Endodermal cell (in vitro differentiated cells): ENCODE measurements around the gene TAAR8. TPM values are rescaled to one million over a fixed set of nuclear protein-coding genes. Genes with fewer than 3 reads are reported as not detected.

Experiments
- DNase-seq: peaks from one replicate; pipeline ENCODE4 v3.0.0-alpha.2; 2017
- H3K27ac ChIP-seq: 2 replicates; pipeline ENCODE4 v1.5.1; 2013; ENCODE audit warnings: mild to moderate bottlenecking, low read depth, low read length, moderate library complexity
- H3K27me3 ChIP-seq: 2 replicates; pipeline ENCODE4 v1.6.1; 2013; ENCODE audit warnings: mild to moderate bottlenecking, low read length, moderate library complexity; ENCODE audit not compliant: insufficient read depth, control insufficient read depth, poor library complexity, severe bottlenecking
- H3K36me3 ChIP-seq: 2 replicates; pipeline ENCODE4 v1.7.0; 2013; ENCODE audit warnings: mild to moderate bottlenecking, low read length, moderate library complexity; ENCODE audit not compliant: control insufficient read depth, insufficient read depth
- H3K4me1 ChIP-seq: one replicate; pipeline ENCODE4 v1.7.0; 2013; ENCODE audit warnings: low read length; ENCODE audit not compliant: control insufficient read depth, insufficient read depth
- H3K4me3 ChIP-seq: 2 replicates; pipeline ENCODE4 v1.5.1; 2013; ENCODE audit warnings: mild to moderate bottlenecking, low read length, moderate library complexity
- H3K9ac ChIP-seq: 2 replicates; pipeline ENCODE4 v1.6.1; 2013; ENCODE audit warnings: mild to moderate bottlenecking, low read length, moderate library complexity; ENCODE audit not compliant: poor library complexity, severe bottlenecking; ENCODE audit errors: extremely low read depth
- H3K9me3 ChIP-seq: 2 replicates; pipeline ENCODE4 v1.6.1; 2013; ENCODE audit warnings: mild to moderate bottlenecking, low read length, moderate library complexity; ENCODE audit not compliant: control insufficient read depth
- H3K27ac Mint-ChIP-seq: 2 replicates; pipeline ENCODE4 v1.8.0; 2020; ENCODE audit warnings: mixed read lengths
- H3K27me3 Mint-ChIP-seq: 2 replicates; pipeline ENCODE4 v1.8.0; 2021; ENCODE audit warnings: mild to moderate bottlenecking, mixed read lengths; ENCODE audit not compliant: insufficient read depth
- H3K36me3 Mint-ChIP-seq: 2 replicates; pipeline ENCODE4 v1.8.0; 2020; ENCODE audit warnings: low read depth, mixed read lengths
- H3K4me1 Mint-ChIP-seq: 2 replicates; pipeline ENCODE4 v1.8.0; 2020; ENCODE audit warnings: mixed read lengths
- H3K4me3 Mint-ChIP-seq: 2 replicates; pipeline ENCODE4 v1.8.0; 2020; ENCODE audit warnings: mild to moderate bottlenecking, moderate library complexity, mixed read lengths
- H3K9me3 Mint-ChIP-seq: 2 replicates; pipeline ENCODE4 v1.8.0; 2020; ENCODE audit warnings: mild to moderate bottlenecking, mixed read lengths
- WGBS, 2 experiments: methylation state at CpG; one replicate each; pipeline versions ENCODE4 v1.1.5 to v1.1.7; 2013; ENCODE audit warnings: missing lambda C conversion rate in 2 of 2, mixed read lengths in 1 of 2; ENCODE audit not compliant: insufficient coverage in 1 of 2, insufficient read length in 1 of 2; 5-methylcytosine and 5-hydroxymethylcytosine counted together
- long read RNA-seq, 4 experiments: library from polyadenylated mRNA in 2 of 4; library from RNA in 1 of 4; library from capped mRNA in 1 of 4; stranded (forward) in 3 of 4; unstranded in 1 of 4; transcript quantifications; one replicate each; pipeline ENCODE4 v2.0.0, GENCODE V29; 2020 to 2021; ENCODE audit warnings: inconsistent platforms in 1 of 4
- polyA plus RNA-seq, 2 experiments: library from polyadenylated mRNA; stranded (reverse); fragments of 50-300 nt; gene quantifications; one replicate each; pipeline ENCODE4 v1.2.3, GENCODE V29; 2013
- total RNA-seq, 2 donors: library from RNA; stranded (reverse); fragmentation: NEBNext Ultra II Directional in 1 of 2; extraction: Animal tissue kit (Norgen Biotek cat#: 25700) in 1 of 2; gene quantifications; 2 replicates in 1 of 2; 3 replicates in 1 of 2; pipeline ENCODE4 v1.2.1, GENCODE V29; 2021
- TF ChIP-seq, protein P1 (sequence below): fragments of 200-600 bp; sonication (generic); conservative IDR thresholded peaks from 2 replicates; pipeline ENCODE4 v1.5.0; 2021; ENCODE audit warnings: antibody characterized with exemption, mild to moderate bottlenecking

Gene TAAR8, protein sequence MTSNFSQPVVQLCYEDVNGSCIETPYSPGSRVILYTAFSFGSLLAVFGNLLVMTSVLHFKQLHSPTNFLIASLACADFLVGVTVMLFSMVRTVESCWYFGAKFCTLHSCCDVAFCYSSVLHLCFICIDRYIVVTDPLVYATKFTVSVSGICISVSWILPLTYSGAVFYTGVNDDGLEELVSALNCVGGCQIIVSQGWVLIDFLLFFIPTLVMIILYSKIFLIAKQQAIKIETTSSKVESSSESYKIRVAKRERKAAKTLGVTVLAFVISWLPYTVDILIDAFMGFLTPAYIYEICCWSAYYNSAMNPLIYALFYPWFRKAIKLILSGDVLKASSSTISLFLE
- total RNA-seq = not detected
- polyA plus RNA-seq (2013, experiment 1 of 2) = not detected
- polyA plus RNA-seq (2013, experiment 2 of 2) = not detected
- long read RNA-seq, experiment 1 = 0 reads
- long read RNA-seq, experiment 2 = 0 reads
- long read RNA-seq, experiment 3 = 0 reads
- long read RNA-seq, experiment 4 = 0 reads

DNA sequence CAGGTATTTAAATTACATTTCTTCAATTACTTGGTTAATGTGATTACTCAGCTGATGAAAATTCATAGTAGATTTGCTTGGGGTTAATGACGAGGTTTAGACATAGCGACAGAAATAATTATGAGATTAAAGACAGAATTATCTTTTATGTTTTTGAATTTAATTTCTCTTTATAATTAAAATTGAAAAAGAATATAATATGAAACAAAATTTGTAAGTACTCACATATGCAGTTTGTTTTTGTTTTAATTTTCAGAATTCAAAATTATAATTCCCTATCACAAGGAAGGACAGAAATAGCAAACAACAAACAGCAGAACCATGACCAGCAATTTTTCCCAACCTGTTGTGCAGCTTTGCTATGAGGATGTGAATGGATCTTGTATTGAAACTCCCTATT, at the start of gene TAAR8:
Gene TAAR8, plus strand, starts transcription at position 301 of the 400 bp plus-strand sequence. Its CDS starts 21 bp downstream, at position 322.
- H3K9me3 Mint-ChIP-seq = no peaks in the 10 kb centered on the region
- no peak within 1 kb of the TSS for H3K4me3 Mint-ChIP-seq
- no peaks in the 10 kb centered on the region for H3K36me3 Mint-ChIP-seq
- DNase-seq = no peak
- H3K4me1 Mint-ChIP-seq = peaks cover 7% of the 10 kb centered on the region
- 100% methylated on average over 1 of the region's 2 CpGs; no CpG with 5 or more reads in 1 of the 2 experiments for WGBS, 2 experiments
- peaks cover 45% of the 10 kb centered on the region for H3K27me3 Mint-ChIP-seq
- H3K27ac Mint-ChIP-seq = no peak within 1 kb of the TSS
- Histone ChIP-seq H3K27ac (no peak within 1 kb of the TSS), H3K36me3 (no peaks in the 10 kb centered on the region), H3K9me3 (no peaks in the 10 kb centered on the region), H3K9ac (no peak within 1 kb of the TSS), H3K4me1 (no peaks in the 10 kb centered on the region), H3K27me3 (peaks cover 55% of the 10 kb centered on the region), H3K4me3 (no peak within 1 kb of the TSS)
- TF ChIP-seq, protein P1, sequence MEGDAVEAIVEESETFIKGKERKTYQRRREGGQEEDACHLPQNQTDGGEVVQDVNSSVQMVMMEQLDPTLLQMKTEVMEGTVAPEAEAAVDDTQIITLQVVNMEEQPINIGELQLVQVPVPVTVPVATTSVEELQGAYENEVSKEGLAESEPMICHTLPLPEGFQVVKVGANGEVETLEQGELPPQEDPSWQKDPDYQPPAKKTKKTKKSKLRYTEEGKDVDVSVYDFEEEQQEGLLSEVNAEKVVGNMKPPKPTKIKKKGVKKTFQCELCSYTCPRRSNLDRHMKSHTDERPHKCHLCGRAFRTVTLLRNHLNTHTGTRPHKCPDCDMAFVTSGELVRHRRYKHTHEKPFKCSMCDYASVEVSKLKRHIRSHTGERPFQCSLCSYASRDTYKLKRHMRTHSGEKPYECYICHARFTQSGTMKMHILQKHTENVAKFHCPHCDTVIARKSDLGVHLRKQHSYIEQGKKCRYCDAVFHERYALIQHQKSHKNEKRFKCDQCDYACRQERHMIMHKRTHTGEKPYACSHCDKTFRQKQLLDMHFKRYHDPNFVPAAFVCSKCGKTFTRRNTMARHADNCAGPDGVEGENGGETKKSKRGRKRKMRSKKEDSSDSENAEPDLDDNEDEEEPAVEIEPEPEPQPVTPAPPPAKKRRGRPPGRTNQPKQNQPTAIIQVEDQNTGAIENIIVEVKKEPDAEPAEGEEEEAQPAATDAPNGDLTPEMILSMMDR = no peak

DNA sequence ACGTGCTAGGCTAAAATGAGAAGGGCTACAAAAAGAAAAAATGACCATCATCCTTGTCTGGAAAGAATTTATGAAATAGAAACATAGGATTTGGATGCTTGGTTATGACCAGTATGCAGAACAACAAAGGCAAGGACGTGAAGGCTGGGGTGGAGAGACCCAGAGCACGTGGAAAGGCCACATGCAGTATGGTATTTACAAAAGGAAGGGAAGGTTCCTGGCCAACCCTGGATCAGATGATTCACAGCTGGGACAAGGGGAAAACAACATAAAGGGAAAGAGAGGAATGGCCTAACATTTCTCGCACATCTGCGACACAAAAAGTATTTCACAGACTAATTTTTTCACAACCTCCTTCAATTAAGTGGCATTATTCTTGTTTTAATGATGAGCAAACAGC, 47.7 kb upstream of the TAAR8 start:
- H3K9me3 Mint-ChIP-seq = no peaks in the 10 kb centered on the region
- H3K4me3 ChIP-seq = no peak overlapping the region
- H3K27me3 Mint-ChIP-seq = no peaks in the 10 kb centered on the region
- DNase-seq = no peak
- peaks cover 19% of the 10 kb centered on the region for H3K36me3 ChIP-seq
- TF ChIP-seq, protein P1 = no peak
- H3K9me3 ChIP-seq = no peaks in the 10 kb centered on the region
- H3K9ac ChIP-seq = no peak overlapping the region
- peaks cover 29% of the 10 kb centered on the region for H3K36me3 Mint-ChIP-seq
- no peaks in the 10 kb centered on the region for H3K4me1 ChIP-seq
- no peak overlapping the region for H3K27ac ChIP-seq
- peak overlapping the region; percentile 2 for H3K27ac Mint-ChIP-seq
- no peaks in the 10 kb centered on the region for H3K27me3 ChIP-seq
- 50 to 85% methylated on average over 1 to 3 of the region's 5 CpGs for WGBS, 2 experiments
- H3K4me1 Mint-ChIP-seq = peaks cover 15% of the 10 kb centered on the region
- no peak overlapping the region for H3K4me3 Mint-ChIP-seq

DNA sequence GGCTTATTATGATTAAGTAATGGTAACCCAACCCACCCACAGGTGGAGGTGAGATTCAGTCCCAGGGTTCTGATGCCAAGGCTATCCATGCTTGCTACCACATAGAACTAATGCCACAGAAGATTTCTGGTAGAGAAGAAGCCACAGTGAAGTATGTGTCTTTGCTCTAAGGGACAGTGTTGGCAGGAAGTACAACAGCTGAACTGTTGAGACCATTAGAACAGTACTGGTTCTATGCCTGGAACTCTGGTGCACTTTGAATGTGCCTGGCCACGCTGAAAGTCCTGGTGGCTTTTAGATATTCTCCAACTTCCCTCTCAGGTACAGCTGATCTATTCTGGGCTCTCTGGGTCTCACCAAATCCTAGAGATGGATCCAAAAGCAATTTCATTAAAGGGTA, 47.3 kb upstream of the TAAR8 start:
- Histone ChIP-seq H3K4me1 (no peaks in the 10 kb centered on the region), H3K27ac (no peak overlapping the region), H3K36me3 (peaks cover 19% of the 10 kb centered on the region), H3K9me3 (no peaks in the 10 kb centered on the region), H3K4me3 (no peak overlapping the region), H3K27me3 (no peaks in the 10 kb centered on the region), H3K9ac (no peak overlapping the region)
- no peak for DNase-seq
- WGBS, 2 experiments = 83 to 100% methylated on average over 1 of the region's 1 CpG
- Mint-ChIP-seq H3K4me1 (peaks cover 11% of the 10 kb centered on the region), H3K9me3 (no peaks in the 10 kb centered on the region), H3K27me3 (no peaks in the 10 kb centered on the region), H3K27ac (no peak overlapping the region), H3K4me3 (no peak overlapping the region), H3K36me3 (peaks cover 28% of the 10 kb centered on the region)
- TF ChIP-seq, protein P1 = no peak
